ENCODE results near the gene CEND1.

Gene CEND1

DNA sequence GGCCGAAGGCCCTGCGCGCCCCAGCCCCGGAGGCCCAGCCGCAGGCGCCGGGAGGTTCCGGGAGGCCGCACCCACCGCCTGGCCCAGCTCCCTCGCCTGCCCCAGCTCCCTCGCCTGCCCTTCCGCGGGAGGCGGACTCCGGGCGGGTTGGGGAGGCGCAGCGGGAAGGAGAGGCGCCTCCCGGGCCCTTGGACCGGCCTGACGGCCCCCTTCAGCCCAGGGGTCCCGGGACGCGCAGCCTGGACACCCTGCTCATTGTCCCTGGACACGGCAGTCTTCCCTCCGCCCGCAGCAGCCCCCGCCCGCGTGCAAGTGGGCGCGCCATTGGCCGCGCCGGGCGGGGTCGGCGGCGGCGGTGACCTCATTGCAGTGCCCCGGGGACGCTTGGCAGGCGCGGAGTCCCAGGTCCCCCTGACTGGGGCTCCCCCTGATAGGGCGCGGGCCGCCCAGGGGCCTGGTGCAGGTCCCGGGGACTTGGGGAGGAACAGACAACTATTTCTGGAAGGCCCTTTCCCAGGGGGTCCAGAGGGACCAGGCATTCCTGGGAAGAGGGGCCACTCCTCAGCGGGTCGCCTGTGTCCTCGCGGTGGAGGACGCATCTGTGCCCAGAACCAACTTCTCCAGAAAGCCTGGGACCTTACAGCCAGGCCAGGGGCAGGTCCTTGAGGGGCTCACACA lies 43.4 kb upstream of the CEND1 start:
- peaks cover 60% of the 10 kb centered on the region for H3K4me1 ChIP-seq (ENCODE audit: control insufficient read depth, insufficient read depth, low read length)

GRCh38 chr11:832529-833113 lies 42.7 kb upstream of the CEND1 start, which contains the start of gene CD151:
CD151 (plus strand) TSS chr11:832952; CDS start chr11:836070, 3,118 bp downstream.
- peaks cover 0 to 12% of the 10 kb centered on the region in 2 donors for H3K36me3 ChIP-seq (ENCODE audit: control insufficient read depth in 2 of 2, insufficient read depth in 2 of 2, low read length in 2 of 2)
- H3K27me3 ChIP-seq (ENCODE audit: control insufficient read depth in 1 of 2, insufficient read depth in 2 of 2, low read length in 2 of 2) = peaks cover 36 to 49% of the 10 kb centered on the region in 2 donors
- H3K27ac ChIP-seq (ENCODE audit: low read length) = peak within 1 kb of the TSS; percentile 88
- no peaks in the 10 kb centered on the region for H3K9me3 ChIP-seq (ENCODE audit: control insufficient read depth in 2 of 2, low read length in 2 of 2)
- H3K4me1 ChIP-seq (ENCODE audit: control insufficient read depth, insufficient read depth, low read length) = peaks cover 63% of the 10 kb centered on the region
- peak within 1 kb of the TSS; percentile 78 to 81 for H3K4me3 ChIP-seq (ENCODE audit: low read length in 2 of 2)
- peak within 1 kb of the TSS; percentile 78 to 82 for H3K9ac ChIP-seq (ENCODE audit: low read length in 2 of 2)

More for the DNA sequence above, 43.4 kb upstream of the CEND1 start:
- Histone ChIP-seq H3K27ac (ENCODE audit: low read length) (peak overlapping the region; percentile 88), H3K27me3 (ENCODE audit: control insufficient read depth in 1 of 2, insufficient read depth in 2 of 2, low read length in 2 of 2) (peaks cover 30 to 43% of the 10 kb centered on the region in 2 donors), H3K36me3 (ENCODE audit: control insufficient read depth in 2 of 2, insufficient read depth in 2 of 2, low read length in 2 of 2) (peaks cover 0 to 15% of the 10 kb centered on the region in 2 donors), H3K9ac (ENCODE audit: low read length in 2 of 2) (peak overlapping the region; percentile 78 to 82), H3K4me3 (ENCODE audit: low read length in 2 of 2) (peak overlapping the region; percentile 78 to 81), H3K9me3 (ENCODE audit: control insufficient read depth in 2 of 2, low read length in 2 of 2) (no peaks in the 10 kb centered on the region)

- H3K27ac ChIP-seq (ENCODE audit: low read length) = no peak overlapping the region
- peaks cover 0 to 6% of the 10 kb centered on the region in 2 donors for H3K36me3 ChIP-seq (ENCODE audit: control insufficient read depth in 2 of 2, insufficient read depth in 2 of 2, low read length in 2 of 2)
- H3K27me3 ChIP-seq (ENCODE audit: control insufficient read depth in 1 of 2, insufficient read depth in 2 of 2, low read length in 2 of 2) = peaks cover 40 to 55% of the 10 kb centered on the region in 2 donors
- H3K9me3 ChIP-seq (ENCODE audit: control insufficient read depth in 2 of 2, low read length in 2 of 2) = no peaks in the 10 kb centered on the region
- peaks cover 68% of the 10 kb centered on the region for H3K4me1 ChIP-seq (ENCODE audit: control insufficient read depth, insufficient read depth, low read length)
- H3K9ac ChIP-seq (ENCODE audit: low read length in 2 of 2) = peak overlapping the region; percentile 13 to 28
- peak overlapping the region in 1 of 2 donors; percentile 71 for H3K4me3 ChIP-seq (ENCODE audit: low read length in 2 of 2)
Measured at GRCh38 chr11:831961-832528, 42.2 kb upstream of the CEND1 start.

DNA sequence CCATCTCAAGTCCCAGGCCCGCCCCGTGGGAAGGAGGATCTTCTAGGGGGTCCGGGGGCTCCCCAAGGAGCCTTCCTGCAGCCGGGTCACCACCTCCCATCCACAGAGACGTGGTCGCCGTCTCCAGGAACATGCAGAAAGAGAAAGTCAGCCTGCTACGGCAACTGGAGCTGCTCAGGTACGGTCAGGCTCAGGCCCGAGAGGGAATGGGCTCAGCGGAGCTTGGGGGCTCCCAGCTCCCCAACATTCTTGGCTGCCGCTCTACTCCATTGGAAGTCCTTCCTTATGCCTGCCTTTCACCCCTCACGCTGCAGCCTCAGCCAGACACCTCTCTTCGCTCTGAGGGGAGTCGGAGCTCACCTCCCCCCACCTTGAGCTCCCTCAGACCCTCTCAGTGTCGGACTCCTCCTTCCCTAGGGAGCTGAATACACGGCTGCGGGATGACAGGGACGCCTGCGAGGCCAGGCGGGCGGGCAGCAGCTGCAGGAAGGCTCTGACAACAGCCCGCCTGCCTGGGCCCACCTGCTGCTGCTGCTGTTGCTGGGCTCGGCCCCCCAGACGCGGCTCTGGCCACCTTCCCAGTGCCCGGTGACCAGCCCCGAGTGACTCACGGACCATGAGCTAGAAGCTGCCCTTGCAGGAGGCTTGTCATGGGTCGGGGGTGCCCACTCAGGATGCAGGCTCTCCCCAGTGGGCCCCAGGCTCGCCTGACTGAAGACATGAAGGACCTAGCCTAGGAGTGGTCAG lies 41.4 kb upstream of the CEND1 start:
- Histone ChIP-seq H3K27me3 (ENCODE audit: control insufficient read depth in 1 of 2, insufficient read depth in 2 of 2, low read length in 2 of 2) (peaks cover 44 to 62% of the 10 kb centered on the region in 2 donors), H3K9ac (ENCODE audit: low read length in 2 of 2) (no peak overlapping the region), H3K36me3 (ENCODE audit: control insufficient read depth in 2 of 2, insufficient read depth in 2 of 2, low read length in 2 of 2) (no peaks in the 10 kb centered on the region), H3K9me3 (ENCODE audit: control insufficient read depth in 2 of 2, low read length in 2 of 2) (no peaks in the 10 kb centered on the region), H3K4me1 (ENCODE audit: control insufficient read depth, insufficient read depth, low read length) (peaks cover 73% of the 10 kb centered on the region), H3K4me3 (ENCODE audit: low read length in 2 of 2) (no peak overlapping the region), H3K27ac (ENCODE audit: low read length) (no peak overlapping the region)

GRCh38 chr11:830295-831117 lies 40.6 kb upstream of the CEND1 start:
- Histone ChIP-seq H3K9ac (ENCODE audit: low read length in 2 of 2) (no peak overlapping the region), H3K27me3 (ENCODE audit: control insufficient read depth in 1 of 2, insufficient read depth in 2 of 2, low read length in 2 of 2) (peaks cover 52 to 70% of the 10 kb centered on the region in 2 donors), H3K4me1 (ENCODE audit: control insufficient read depth, insufficient read depth, low read length) (peaks cover 73% of the 10 kb centered on the region), H3K4me3 (ENCODE audit: low read length in 2 of 2) (peak overlapping the region in 1 of 2 donors; percentile 63), H3K36me3 (ENCODE audit: control insufficient read depth in 2 of 2, insufficient read depth in 2 of 2, low read length in 2 of 2) (no peaks in the 10 kb centered on the region), H3K27ac (ENCODE audit: low read length) (no peak overlapping the region), H3K9me3 (ENCODE audit: control insufficient read depth in 2 of 2, low read length in 2 of 2) (no peaks in the 10 kb centered on the region)

GRCh38 chr11:829847-830294 lies 40.0 kb upstream of the CEND1 start:
- Histone ChIP-seq H3K4me3 (ENCODE audit: low read length in 2 of 2) (peak overlapping the region in 1 of 2 donors; percentile 63), H3K9ac (ENCODE audit: low read length in 2 of 2) (no peak overlapping the region), H3K36me3 (ENCODE audit: control insufficient read depth in 2 of 2, insufficient read depth in 2 of 2, low read length in 2 of 2) (peaks cover 0 to 3% of the 10 kb centered on the region in 2 donors), H3K9me3 (ENCODE audit: control insufficient read depth in 2 of 2, low read length in 2 of 2) (no peaks in the 10 kb centered on the region), H3K4me1 (ENCODE audit: control insufficient read depth, insufficient read depth, low read length) (peaks cover 68% of the 10 kb centered on the region), H3K27ac (ENCODE audit: low read length) (no peak overlapping the region), H3K27me3 (ENCODE audit: control insufficient read depth in 1 of 2, insufficient read depth in 2 of 2, low read length in 2 of 2) (peaks cover 57 to 76% of the 10 kb centered on the region in 2 donors)

DNA sequence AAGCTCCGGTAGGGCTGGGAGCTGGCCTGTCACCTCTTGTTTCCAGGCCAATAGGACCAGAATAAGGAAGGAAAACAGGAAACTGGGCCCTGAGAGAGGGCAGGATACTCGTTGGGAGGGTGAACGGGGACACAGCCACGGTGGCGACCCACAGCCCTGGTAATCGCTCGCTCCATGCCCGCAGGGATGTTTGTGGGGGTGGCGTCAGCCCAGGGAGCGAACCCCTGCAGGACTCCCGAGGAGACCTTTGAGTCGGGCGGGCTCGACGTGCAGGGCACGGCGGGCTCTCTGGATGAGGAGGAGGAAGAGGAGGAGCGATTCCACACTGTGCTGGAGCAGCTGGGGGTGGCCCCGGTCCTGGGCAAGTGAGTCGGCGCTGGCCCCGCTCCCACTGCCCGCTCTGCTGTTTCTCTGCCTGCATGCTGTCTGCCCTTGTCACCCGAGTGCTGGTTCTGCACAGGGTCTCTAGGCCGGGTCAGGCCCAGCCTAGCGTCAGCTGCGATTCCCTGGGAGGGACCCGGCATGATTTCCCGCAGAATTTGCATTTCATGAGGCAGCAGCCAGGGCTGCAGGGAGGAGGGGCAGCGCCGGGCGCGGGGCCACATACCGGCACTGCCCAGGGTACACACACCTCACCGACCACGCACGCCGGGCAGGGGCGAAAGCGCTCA lies 39.4 kb upstream of the CEND1 start:
- Histone ChIP-seq H3K27me3 (ENCODE audit: control insufficient read depth in 1 of 2, insufficient read depth in 2 of 2, low read length in 2 of 2) (peaks cover 57 to 81% of the 10 kb centered on the region in 2 donors), H3K27ac (ENCODE audit: low read length) (no peak overlapping the region), H3K36me3 (ENCODE audit: control insufficient read depth in 2 of 2, insufficient read depth in 2 of 2, low read length in 2 of 2) (peaks cover 0 to 8% of the 10 kb centered on the region in 2 donors), H3K9me3 (ENCODE audit: control insufficient read depth in 2 of 2, low read length in 2 of 2) (no peaks in the 10 kb centered on the region), H3K4me3 (ENCODE audit: low read length in 2 of 2) (peak overlapping the region; percentile 14 to 63), H3K9ac (ENCODE audit: low read length in 2 of 2) (no peak overlapping the region), H3K4me1 (ENCODE audit: control insufficient read depth, insufficient read depth, low read length) (peaks cover 62% of the 10 kb centered on the region)

DNA sequence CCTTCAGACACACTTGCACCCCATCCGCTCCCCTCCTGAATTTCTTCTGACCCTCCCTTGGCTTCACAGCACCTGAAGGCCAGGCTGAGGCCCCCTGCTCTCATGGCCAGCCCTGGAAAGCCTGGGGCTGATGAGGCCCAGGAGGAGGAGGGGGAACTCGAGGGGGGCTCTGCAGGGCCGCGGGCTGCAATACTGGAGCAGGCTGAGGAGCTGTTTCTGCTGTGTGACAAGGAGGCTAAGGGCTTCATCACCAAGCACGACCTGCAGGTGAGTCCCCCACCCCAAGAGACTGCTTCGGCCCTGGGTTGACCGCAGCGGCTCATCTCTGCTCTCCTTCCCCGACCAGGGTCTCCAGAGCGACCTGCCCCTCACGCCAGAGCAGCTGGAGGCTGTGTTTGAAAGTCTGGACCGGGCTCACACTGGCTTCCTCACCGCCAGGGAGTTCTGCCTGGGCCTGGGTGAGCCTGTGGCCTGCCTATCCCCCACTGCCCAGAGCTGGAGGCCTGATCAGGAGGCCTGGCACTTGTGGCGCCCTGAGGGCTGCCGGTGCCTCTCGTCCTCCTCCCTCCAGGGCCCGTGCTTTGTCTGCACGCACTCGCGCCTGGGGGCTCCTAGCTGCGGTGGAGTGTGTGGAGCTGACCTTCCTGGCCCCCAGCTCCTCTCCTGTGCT lies 38.8 kb upstream of the CEND1 start:
- H3K27me3 ChIP-seq (ENCODE audit: control insufficient read depth in 1 of 2, insufficient read depth in 2 of 2, low read length in 2 of 2) = peaks cover 57 to 81% of the 10 kb centered on the region in 2 donors
- H3K36me3 ChIP-seq (ENCODE audit: control insufficient read depth in 2 of 2, insufficient read depth in 2 of 2, low read length in 2 of 2) = peaks cover 0 to 8% of the 10 kb centered on the region in 2 donors
- H3K4me3 ChIP-seq (ENCODE audit: low read length in 2 of 2) = peak overlapping the region in 1 of 2 donors; percentile 22
- peaks cover 56% of the 10 kb centered on the region for H3K4me1 ChIP-seq (ENCODE audit: control insufficient read depth, insufficient read depth, low read length)
- no peaks in the 10 kb centered on the region for H3K9me3 ChIP-seq (ENCODE audit: control insufficient read depth in 2 of 2, low read length in 2 of 2)
- no peak overlapping the region for H3K27ac ChIP-seq (ENCODE audit: low read length)
- no peak overlapping the region for H3K9ac ChIP-seq (ENCODE audit: low read length in 2 of 2)

GRCh38 chr11:827897-828192 lies 38.0 kb upstream of the CEND1 start, which contains the start of gene CRACR2B:
CRACR2B (plus strand) TSS chr11:827919; CDS start chr11:828608, 689 bp downstream.
- H3K4me3 ChIP-seq (ENCODE audit: low read length in 2 of 2) = peak within 1 kb of the TSS in 1 of 2 donors; percentile 52
- H3K27me3 ChIP-seq (ENCODE audit: control insufficient read depth in 1 of 2, insufficient read depth in 2 of 2, low read length in 2 of 2) = peaks cover 57 to 81% of the 10 kb centered on the region in 2 donors
- H3K4me1 ChIP-seq (ENCODE audit: control insufficient read depth, insufficient read depth, low read length) = peaks cover 53% of the 10 kb centered on the region
- H3K27ac ChIP-seq (ENCODE audit: low read length) = no peak within 1 kb of the TSS
- no peak within 1 kb of the TSS for H3K9ac ChIP-seq (ENCODE audit: low read length in 2 of 2)
- H3K36me3 ChIP-seq (ENCODE audit: control insufficient read depth in 2 of 2, insufficient read depth in 2 of 2, low read length in 2 of 2) = peaks cover 0 to 8% of the 10 kb centered on the region in 2 donors
- H3K9me3 ChIP-seq (ENCODE audit: control insufficient read depth in 2 of 2, low read length in 2 of 2) = no peaks in the 10 kb centered on the region
